ENCODE results near the gene PSMB7.

- TF ChIP-seq TEAD4 (IDR thresholded peaks at IDR 0.05) (no peak), CEBPB (IDR thresholded peaks at IDR 0.05) (no peak), YY1 (IDR thresholded peaks at IDR 0.05; ENCODE audit: low read depth) (no peak), REST (IDR thresholded peaks at IDR 0.05; ENCODE audit: low read depth) (no peak), TAF1 (IDR thresholded peaks at IDR 0.05; ENCODE audit: low read depth) (no peak), MAX (IDR thresholded peaks at IDR 0.05) (no peak), TCF12 (IDR thresholded peaks at IDR 0.05; ENCODE audit: low read depth) (no peak)
These were observed 15.0 kb downstream of the PSMB7 start for GRCh38 chr9:124399968-124400940.
